SK-N-SH treated with all-trans-retinoic acid at 6 μM for 48 hours (cell line): ENCODE measurements around the gene IGFBP7.

ENCODE experiments used
- ATAC-seq: fragments of 200-7000 bp; cut with Tn5 transposase; 3 replicates; pipeline ENCODE4 v1.9.1; 2020; ENCODE audit warnings: mild to moderate bottlenecking, moderate library complexity
- BACH2 ChIP-seq: fragments of 250-450 bp; sonication (Bioruptor Pico); IDR thresholded peaks from 2 replicates; pipeline ENCODE4 v1.9.0; 2021; ENCODE audit warnings: mild to moderate bottlenecking, borderline replicate concordance
- CSDC2 ChIP-seq: fragments of 250-450 bp; sonication (Bioruptor Pico); IDR thresholded peaks from 2 replicates; pipeline ENCODE4 v1.5.0; 2020; ENCODE audit warnings: mild to moderate bottlenecking, moderate library complexity
- ESRRG ChIP-seq: fragments of 250-450 bp; sonication (Bioruptor Pico); IDR thresholded peaks from 2 replicates; pipeline ENCODE4 v1.6.1; 2021; ENCODE audit warnings: mild to moderate bottlenecking
- GLIS3 ChIP-seq: fragments of 250-450 bp; sonication (Bioruptor Pico); IDR thresholded peaks from 2 replicates; pipeline ENCODE4 v1.5.0; 2020; ENCODE audit warnings: mild to moderate bottlenecking, moderate library complexity
- ISL1 ChIP-seq: fragments of 250-450 bp; sonication (Bioruptor Pico); IDR thresholded peaks from 2 replicates; pipeline ENCODE4 v2.1.2; 2022; ENCODE audit warnings: mild to moderate bottlenecking, moderate library complexity
- OSR1 ChIP-seq: fragments of 250-450 bp; sonication (Bioruptor Pico); IDR thresholded peaks from 2 replicates; pipeline ENCODE4 v1.8.0; 2022; ENCODE audit warnings: moderate library complexity, mild to moderate bottlenecking, inconsistent platforms
- PPARA ChIP-seq: fragments of 250-450 bp; sonication (Bioruptor Pico); IDR thresholded peaks from 2 replicates; pipeline ENCODE4 v1.5.0; 2020; ENCODE audit warnings: mild to moderate bottlenecking, borderline replicate concordance
- RARB ChIP-seq: fragments of 250-450 bp; sonication (Bioruptor Pico); IDR thresholded peaks from 2 replicates; pipeline ENCODE4 v1.8.0; 2021; ENCODE audit warnings: mild to moderate bottlenecking, moderate library complexity
- SNAI2 ChIP-seq: fragments of 250-450 bp; sonication (Bioruptor Pico); IDR thresholded peaks from 2 replicates; pipeline ENCODE4 v1.5.0; 2020; ENCODE audit warnings: mild to moderate bottlenecking, moderate library complexity
- TCF4 ChIP-seq: fragments of 250-450 bp; sonication (Bioruptor Pico); IDR thresholded peaks from 2 replicates; pipeline ENCODE4 v1.8.0; 2021; ENCODE audit warnings: mild to moderate bottlenecking, moderate library complexity, borderline replicate concordance
- TOX ChIP-seq: fragments of 250-450 bp; sonication (Bioruptor Pico); IDR thresholded peaks from 2 replicates; pipeline ENCODE4 v1.8.0; 2021; ENCODE audit warnings: mild to moderate bottlenecking, moderate library complexity, borderline replicate concordance
- ZFP3 ChIP-seq: fragments of 250-450 bp; sonication (Bioruptor Pico); IDR thresholded peaks from 2 replicates; pipeline ENCODE4 v1.5.0; 2020; ENCODE audit warnings: mild to moderate bottlenecking, moderate library complexity
- ZFP30 ChIP-seq: fragments of 450-650 bp; formaldehyde crosslinking; IDR thresholded peaks from 2 replicates; pipeline ENCODE4 v1.5.0; 2022; ENCODE audit warnings: mild to moderate bottlenecking, moderate library complexity
- ZNF565 ChIP-seq: fragments of 450-650 bp; formaldehyde crosslinking; conservative IDR thresholded peaks from 2 replicates; pipeline ENCODE4 v1.5.0; 2020; ENCODE audit warnings: low read depth, mild to moderate bottlenecking, moderate library complexity
- ZNF70 ChIP-seq: fragments of 450-650 bp; formaldehyde crosslinking; IDR thresholded peaks from 2 replicates; pipeline ENCODE4 v1.5.0; 2020; ENCODE audit warnings: mild to moderate bottlenecking, moderate library complexity
- ZNF8 ChIP-seq: fragments of 450-650 bp; formaldehyde crosslinking; IDR thresholded peaks from 2 replicates; pipeline ENCODE4 v1.5.0; 2020; ENCODE audit warnings: mild to moderate bottlenecking, moderate library complexity
- TF ChIP-seq, protein P1 (sequence below): fragments of 250-450 bp; sonication (Bioruptor Pico); IDR thresholded peaks from 2 replicates; pipeline ENCODE4 v1.5.0; 2020; ENCODE audit warnings: mild to moderate bottlenecking, moderate library complexity
- TF ChIP-seq, protein P2 (sequence below): fragments of 250-450 bp; sonication (Bioruptor Pico); IDR thresholded peaks from 2 replicates; pipeline ENCODE4 v1.8.0; 2020; ENCODE audit warnings: mild to moderate bottlenecking, moderate library complexity, borderline replicate concordance
- TF ChIP-seq, protein P3 (sequence below): fragments of 250-450 bp; sonication (Bioruptor Pico); IDR thresholded peaks from 2 replicates; pipeline ENCODE4 v1.5.1; 2020; ENCODE audit warnings: low read depth, mild to moderate bottlenecking, moderate library complexity
- TF ChIP-seq, protein P4 (sequence below): fragments of 250-450 bp; sonication (Bioruptor Pico); IDR thresholded peaks from 2 replicates; pipeline ENCODE4 v1.8.0; 2021; ENCODE audit warnings: low read depth, mild to moderate bottlenecking, moderate library complexity, borderline replicate concordance
- TF ChIP-seq, protein P5 (sequence below): fragments of 250-450 bp; sonication (Bioruptor Pico); IDR thresholded peaks from 2 replicates; pipeline ENCODE4 v1.5.1; 2021; ENCODE audit warnings: mild to moderate bottlenecking, moderate library complexity

Gene IGFBP7

DNA sequence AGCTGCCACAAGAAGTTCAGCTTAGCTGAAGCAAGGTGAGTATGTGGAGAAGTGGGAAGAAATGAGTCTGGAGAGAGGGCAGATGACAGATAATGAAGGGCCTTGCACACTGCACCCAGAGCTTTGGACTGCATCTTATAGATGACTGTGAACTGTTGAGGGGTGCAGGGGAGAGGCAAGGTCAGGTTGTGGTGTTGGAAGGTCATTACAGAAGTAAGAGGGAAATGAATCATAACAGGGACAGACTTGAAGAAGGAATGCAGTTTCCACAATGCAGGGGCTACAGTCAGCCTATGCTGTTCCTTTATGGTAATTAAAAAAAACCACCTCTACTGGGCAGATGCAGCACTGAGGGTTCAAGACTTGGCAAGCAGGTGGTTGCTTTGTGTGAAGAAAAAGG, 4.8 kb upstream of the IGFBP7 start:
- no peak; the same call in 2 of the 3 replicates for ATAC-seq
- TF ChIP-seq PPARA (CRISPR knock-in tag) (no peak), OSR1 (no peak), TOX (CRISPR knock-in tag) (no peak), ZNF565 (CRISPR knock-in tag) (no peak), SNAI2 (CRISPR knock-in tag) (no peak), RARB (CRISPR knock-in tag) (no peak), GLIS3 (CRISPR knock-in tag) (no peak), ZNF8 (CRISPR knock-in tag) (no peak), TCF4 (CRISPR knock-in tag) (no peak), CSDC2 (CRISPR knock-in tag) (no peak), ISL1 (CRISPR knock-in tag) (no peak), ESRRG (CRISPR knock-in tag) (no peak), BACH2 (CRISPR knock-in tag) (no peak)
- TF ChIP-seq, protein P1, sequence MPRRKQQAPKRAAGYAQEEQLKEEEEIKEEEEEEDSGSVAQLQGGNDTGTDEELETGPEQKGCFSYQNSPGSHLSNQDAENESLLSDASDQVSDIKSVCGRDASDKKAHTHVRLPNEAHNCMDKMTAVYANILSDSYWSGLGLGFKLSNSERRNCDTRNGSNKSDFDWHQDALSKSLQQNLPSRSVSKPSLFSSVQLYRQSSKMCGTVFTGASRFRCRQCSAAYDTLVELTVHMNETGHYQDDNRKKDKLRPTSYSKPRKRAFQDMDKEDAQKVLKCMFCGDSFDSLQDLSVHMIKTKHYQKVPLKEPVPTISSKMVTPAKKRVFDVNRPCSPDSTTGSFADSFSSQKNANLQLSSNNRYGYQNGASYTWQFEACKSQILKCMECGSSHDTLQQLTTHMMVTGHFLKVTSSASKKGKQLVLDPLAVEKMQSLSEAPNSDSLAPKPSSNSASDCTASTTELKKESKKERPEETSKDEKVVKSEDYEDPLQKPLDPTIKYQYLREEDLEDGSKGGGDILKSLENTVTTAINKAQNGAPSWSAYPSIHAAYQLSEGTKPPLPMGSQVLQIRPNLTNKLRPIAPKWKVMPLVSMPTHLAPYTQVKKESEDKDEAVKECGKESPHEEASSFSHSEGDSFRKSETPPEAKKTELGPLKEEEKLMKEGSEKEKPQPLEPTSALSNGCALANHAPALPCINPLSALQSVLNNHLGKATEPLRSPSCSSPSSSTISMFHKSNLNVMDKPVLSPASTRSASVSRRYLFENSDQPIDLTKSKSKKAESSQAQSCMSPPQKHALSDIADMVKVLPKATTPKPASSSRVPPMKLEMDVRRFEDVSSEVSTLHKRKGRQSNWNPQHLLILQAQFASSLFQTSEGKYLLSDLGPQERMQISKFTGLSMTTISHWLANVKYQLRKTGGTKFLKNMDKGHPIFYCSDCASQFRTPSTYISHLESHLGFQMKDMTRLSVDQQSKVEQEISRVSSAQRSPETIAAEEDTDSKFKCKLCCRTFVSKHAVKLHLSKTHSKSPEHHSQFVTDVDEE: no peak
- TF ChIP-seq, protein P2, sequence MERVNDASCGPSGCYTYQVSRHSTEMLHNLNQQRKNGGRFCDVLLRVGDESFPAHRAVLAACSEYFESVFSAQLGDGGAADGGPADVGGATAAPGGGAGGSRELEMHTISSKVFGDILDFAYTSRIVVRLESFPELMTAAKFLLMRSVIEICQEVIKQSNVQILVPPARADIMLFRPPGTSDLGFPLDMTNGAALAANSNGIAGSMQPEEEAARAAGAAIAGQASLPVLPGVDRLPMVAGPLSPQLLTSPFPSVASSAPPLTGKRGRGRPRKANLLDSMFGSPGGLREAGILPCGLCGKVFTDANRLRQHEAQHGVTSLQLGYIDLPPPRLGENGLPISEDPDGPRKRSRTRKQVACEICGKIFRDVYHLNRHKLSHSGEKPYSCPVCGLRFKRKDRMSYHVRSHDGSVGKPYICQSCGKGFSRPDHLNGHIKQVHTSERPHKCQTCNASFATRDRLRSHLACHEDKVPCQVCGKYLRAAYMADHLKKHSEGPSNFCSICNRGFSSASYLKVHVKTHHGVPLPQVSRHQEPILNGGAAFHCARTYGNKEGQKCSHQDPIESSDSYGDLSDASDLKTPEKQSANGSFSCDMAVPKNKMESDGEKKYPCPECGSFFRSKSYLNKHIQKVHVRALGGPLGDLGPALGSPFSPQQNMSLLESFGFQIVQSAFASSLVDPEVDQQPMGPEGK: no peak
- TF ChIP-seq, protein P3, sequence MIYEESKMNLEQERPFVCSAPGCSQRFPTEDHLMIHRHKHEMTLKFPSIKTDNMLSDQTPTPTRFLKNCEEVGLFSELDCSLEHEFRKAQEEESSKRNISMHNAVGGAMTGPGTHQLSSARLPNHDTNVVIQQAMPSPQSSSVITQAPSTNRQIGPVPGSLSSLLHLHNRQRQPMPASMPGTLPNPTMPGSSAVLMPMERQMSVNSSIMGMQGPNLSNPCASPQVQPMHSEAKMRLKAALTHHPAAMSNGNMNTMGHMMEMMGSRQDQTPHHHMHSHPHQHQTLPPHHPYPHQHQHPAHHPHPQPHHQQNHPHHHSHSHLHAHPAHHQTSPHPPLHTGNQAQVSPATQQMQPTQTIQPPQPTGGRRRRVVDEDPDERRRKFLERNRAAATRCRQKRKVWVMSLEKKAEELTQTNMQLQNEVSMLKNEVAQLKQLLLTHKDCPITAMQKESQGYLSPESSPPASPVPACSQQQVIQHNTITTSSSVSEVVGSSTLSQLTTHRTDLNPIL (CRISPR knock-in tag): no peak
- TF ChIP-seq, protein P4, sequence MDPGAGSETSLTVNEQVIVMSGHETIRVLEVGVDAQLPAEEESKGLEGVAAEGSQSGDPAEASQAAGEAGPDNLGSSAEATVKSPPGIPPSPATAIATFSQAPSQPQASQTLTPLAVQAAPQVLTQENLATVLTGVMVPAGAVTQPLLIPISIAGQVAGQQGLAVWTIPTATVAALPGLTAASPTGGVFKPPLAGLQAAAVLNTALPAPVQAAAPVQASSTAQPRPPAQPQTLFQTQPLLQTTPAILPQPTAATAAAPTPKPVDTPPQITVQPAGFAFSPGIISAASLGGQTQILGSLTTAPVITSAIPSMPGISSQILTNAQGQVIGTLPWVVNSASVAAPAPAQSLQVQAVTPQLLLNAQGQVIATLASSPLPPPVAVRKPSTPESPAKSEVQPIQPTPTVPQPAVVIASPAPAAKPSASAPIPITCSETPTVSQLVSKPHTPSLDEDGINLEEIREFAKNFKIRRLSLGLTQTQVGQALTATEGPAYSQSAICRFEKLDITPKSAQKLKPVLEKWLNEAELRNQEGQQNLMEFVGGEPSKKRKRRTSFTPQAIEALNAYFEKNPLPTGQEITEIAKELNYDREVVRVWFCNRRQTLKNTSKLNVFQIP: no peak
- TF ChIP-seq, protein P5, sequence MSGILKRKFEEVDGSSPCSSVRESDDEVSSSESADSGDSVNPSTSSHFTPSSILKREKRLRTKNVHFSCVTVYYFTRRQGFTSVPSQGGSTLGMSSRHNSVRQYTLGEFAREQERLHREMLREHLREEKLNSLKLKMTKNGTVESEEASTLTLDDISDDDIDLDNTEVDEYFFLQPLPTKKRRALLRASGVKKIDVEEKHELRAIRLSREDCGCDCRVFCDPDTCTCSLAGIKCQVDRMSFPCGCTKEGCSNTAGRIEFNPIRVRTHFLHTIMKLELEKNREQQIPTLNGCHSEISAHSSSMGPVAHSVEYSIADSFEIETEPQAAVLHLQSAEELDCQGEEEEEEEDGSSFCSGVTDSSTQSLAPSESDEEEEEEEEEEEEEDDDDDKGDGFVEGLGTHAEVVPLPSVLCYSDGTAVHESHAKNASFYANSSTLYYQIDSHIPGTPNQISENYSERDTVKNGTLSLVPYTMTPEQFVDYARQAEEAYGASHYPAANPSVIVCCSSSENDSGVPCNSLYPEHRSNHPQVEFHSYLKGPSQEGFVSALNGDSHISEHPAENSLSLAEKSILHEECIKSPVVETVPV (CRISPR knock-in tag): no peak
- TF ChIP-seq, all 23 proteins: peak for 0

DNA sequence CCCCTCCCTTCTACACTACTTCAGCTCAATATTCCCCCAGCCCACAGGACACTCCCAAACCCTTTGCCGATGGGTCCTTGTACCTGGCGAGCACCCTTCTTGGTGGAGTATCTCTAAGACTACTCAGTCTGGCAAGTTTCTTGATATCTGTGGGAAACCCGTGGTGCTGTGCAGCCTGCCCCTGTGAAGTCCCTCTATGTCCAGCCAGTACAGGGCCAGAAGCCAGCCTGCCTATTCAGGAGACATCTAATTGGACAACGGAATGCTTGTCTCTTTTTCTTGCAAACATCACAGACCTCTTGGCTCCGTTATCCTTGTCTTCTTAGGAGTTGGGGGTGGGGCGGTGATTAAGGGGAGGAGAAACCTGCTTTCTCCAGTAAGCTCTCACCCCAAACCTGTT, 3.7 kb upstream of the IGFBP7 start:
- TF ChIP-seq BACH2 (CRISPR knock-in tag): no peak
- TF ChIP-seq ZNF70 (CRISPR knock-in tag): no peak
- TF ChIP-seq, protein P1: no peak
- TF ChIP-seq, protein P3 (CRISPR knock-in tag): no peak
- TF ChIP-seq ZNF8 (CRISPR knock-in tag): no peak
- no peak for TF ChIP-seq ZNF565 (CRISPR knock-in tag)
- TF ChIP-seq, protein P2: no peak
- TF ChIP-seq ZFP3 (CRISPR knock-in tag): no peak
- no peak for TF ChIP-seq ZFP30 (CRISPR knock-in tag)
- no peak for ATAC-seq
